IMR-90 (cell line): ENCODE data around the gene TMTC2. TPM values are rescaled to one million over a fixed set of nuclear protein-coding genes. Genes with fewer than 3 reads are reported as not detected.

ENCODE experiments used
- ATAC-seq: fragments of 200-7000 bp; cut with Tn5 transposase; 2 replicates; pipeline ENCODE4 v1.9.1; 2020; ENCODE audit warnings: low read depth, mild to moderate bottlenecking, moderate library complexity
- BruUV-seq: library from RNA; stranded (reverse); fragments of 400-500 nt; replicated peaks from 2 replicates; lab custom pipeline; 2021; lab: Mats Ljungman, UMichigan
- CTCF ChIA-PET: fragments of 300-600 bp; formaldehyde crosslinking; extraction: SDS; loops from one replicate; lab custom pipeline; 2021; ENCODE audit warnings: antibody characterized with exemption; lab: Yijun Ruan, JAX
- POLR2A ChIA-PET: fragments of 300-600 bp; sonication (Branson Sonifier 250); formaldehyde crosslinking; loops from one replicate; lab custom pipeline; 2022; ENCODE audit warnings: antibody characterized with exemption; ENCODE audit not compliant: unreplicated experiment; lab: Charles Lee
- DNase-seq: peaks from one replicate; pipeline ENCODE4 v3.0.0; 2013
- H2AFZ ChIP-seq: replicated peaks from 2 replicates; pipeline ENCODE3; 2013; ENCODE audit warnings: low read length, mild to moderate bottlenecking; ENCODE audit not compliant: poor library complexity
- H2AK5ac ChIP-seq: 2 replicates; pipeline ENCODE4 v1.6.1; 2013; ENCODE audit warnings: low read depth, low read length, inconsistent platforms
- H2AK9ac ChIP-seq: replicated peaks from 2 replicates; pipeline ENCODE3; 2013; ENCODE audit warnings: mild to moderate bottlenecking, low read depth, low read length, moderate library complexity; ENCODE audit not compliant: poor library complexity
- H2BK120ac ChIP-seq: 2 replicates; pipeline ENCODE4 v1.6.1; 2013; ENCODE audit warnings: low read depth, low read length, inconsistent platforms
- H2BK15ac ChIP-seq: 3 replicates; pipeline ENCODE4 v1.6.1; 2013; ENCODE audit warnings: low read depth, low read length, inconsistent platforms
- H2BK20ac ChIP-seq: 2 replicates; pipeline ENCODE4 v1.6.1; 2013; ENCODE audit warnings: low read depth, mild to moderate bottlenecking, inconsistent platforms, low read length, moderate library complexity
- H2BK5ac ChIP-seq: 2 replicates; pipeline ENCODE4 v1.6.1; 2013; ENCODE audit warnings: mild to moderate bottlenecking, low read depth, low read length, inconsistent platforms; ENCODE audit not compliant: poor library complexity, severe bottlenecking
- H3K14ac ChIP-seq: replicated peaks from 2 replicates; pipeline ENCODE4 v1.6.1; 2013; ENCODE audit warnings: low read depth, low read length, inconsistent platforms
- H3K18ac ChIP-seq: 2 replicates; pipeline ENCODE4 v1.6.1; 2013; ENCODE audit warnings: low read depth, low read length, control low read depth
- H3K23ac ChIP-seq: 2 replicates; pipeline ENCODE4 v1.6.1; 2013; ENCODE audit warnings: low read depth, low read length, inconsistent platforms
- H3K27ac ChIP-seq: 2 replicates; pipeline ENCODE4 v1.5.1; 2013; ENCODE audit warnings: mild to moderate bottlenecking, control low read depth, low read length; ENCODE audit not compliant: insufficient read depth
- H3K27me3 ChIP-seq: 2 replicates; pipeline ENCODE4 v1.6.1; 2013; ENCODE audit warnings: low read length; ENCODE audit not compliant: control insufficient read depth, insufficient read depth
- H3K36me3 ChIP-seq: 2 replicates; pipeline ENCODE4 v1.6.1; 2013; ENCODE audit warnings: low read length, mixed read lengths; ENCODE audit not compliant: control insufficient read depth, insufficient read depth
- H3K4ac ChIP-seq: 2 replicates; pipeline ENCODE4 v1.6.1; 2013; ENCODE audit warnings: low read depth, low read length, inconsistent platforms
- H3K4me1 ChIP-seq: 2 replicates; pipeline ENCODE4 v1.6.1; 2013; ENCODE audit warnings: low read length, mixed read lengths; ENCODE audit not compliant: control insufficient read depth, insufficient read depth
- H3K4me2 ChIP-seq: 2 replicates; pipeline ENCODE4 v1.6.1; 2013; ENCODE audit warnings: low read depth, mild to moderate bottlenecking, control low read depth, low read length, moderate library complexity
- H3K4me3 ChIP-seq: 2 replicates; pipeline ENCODE4 v1.5.1; 2013; ENCODE audit warnings: low read depth, mild to moderate bottlenecking, control low read depth, low read length, moderate library complexity; ENCODE audit not compliant: insufficient read depth
- H3K56ac ChIP-seq: 2 replicates; pipeline ENCODE4 v1.6.1; 2013; ENCODE audit warnings: low read length, inconsistent platforms; ENCODE audit not compliant: insufficient read depth; ENCODE audit errors: extremely low read depth
- H3K79me1 ChIP-seq, 2 experiments: 2 replicates each; pipeline ENCODE4 v1.6.1; 2013; ENCODE audit warnings: low read length in 2 of 2, inconsistent platforms in 1 of 2, low read depth in 1 of 2
- H3K9ac ChIP-seq: 2 replicates; pipeline ENCODE4 v1.6.1; 2013; ENCODE audit warnings: low read depth, low read length, control low read depth
- H3K9me1 ChIP-seq: 2 replicates; pipeline ENCODE4 v1.6.1; 2013; ENCODE audit warnings: low read length, inconsistent platforms; ENCODE audit not compliant: insufficient read depth
- H3K9me3 ChIP-seq: 2 replicates; pipeline ENCODE4 v1.6.1; 2013; ENCODE audit warnings: low read length; ENCODE audit not compliant: control insufficient read depth, insufficient read depth
- H4K20me1 ChIP-seq: 2 replicates; pipeline ENCODE4 v1.6.1; 2013; ENCODE audit warnings: low read length, inconsistent platforms; ENCODE audit not compliant: insufficient read depth
- H4K5ac ChIP-seq: 2 replicates; pipeline ENCODE4 v1.6.1; 2013; ENCODE audit warnings: mild to moderate bottlenecking, low read depth, low read length, control low read depth
- H4K8ac ChIP-seq, 2 experiments: 2 replicates each; pipeline ENCODE4 v1.6.1; 2013; ENCODE audit warnings: low read depth in 2 of 2, low read length in 2 of 2, control low read depth in 1 of 2, inconsistent platforms in 1 of 2
- H4K91ac ChIP-seq: 2 replicates; pipeline ENCODE4 v1.6.1; 2013; ENCODE audit warnings: low read depth, low read length, inconsistent platforms; ENCODE audit not compliant: insufficient read depth
- BHLHE40 ChIP-seq: fragments of 150-350 bp; IDR thresholded peaks from 2 replicates; pipeline ENCODE4 v1.6.1; 2016; ENCODE audit warnings: mild to moderate bottlenecking, low read depth, low read length
- CTCF ChIP-seq: conservative IDR thresholded peaks from 2 replicates; pipeline ENCODE4 v1.5.1; 2012; ENCODE audit warnings: mild to moderate bottlenecking, low read depth, low read length, improper control_type of control experiment
- MAFK ChIP-seq: IDR thresholded peaks from 2 replicates; pipeline ENCODE4 v1.6.1; 2012; ENCODE audit warnings: low read depth, low read length, improper control_type of control experiment
- MAZ ChIP-seq: IDR thresholded peaks from 2 replicates; pipeline ENCODE4 v1.6.1; 2012; ENCODE audit warnings: low read depth, mild to moderate bottlenecking, low read length, improper control_type of control experiment, moderate library complexity, borderline replicate concordance
- MXI1 ChIP-seq: IDR thresholded peaks from 2 replicates; pipeline ENCODE4 v1.6.1; 2012; ENCODE audit warnings: low read depth, mild to moderate bottlenecking, low read length, moderate library complexity, borderline replicate concordance
- NFE2L2 ChIP-seq: fragments of 150-350 bp; IDR thresholded peaks from 2 replicates; pipeline ENCODE4 v1.6.1; 2016; ENCODE audit warnings: low read depth, mild to moderate bottlenecking, low read length
- RAD21 ChIP-seq: IDR thresholded peaks from 2 replicates; pipeline ENCODE4 v1.6.1; 2012; ENCODE audit warnings: low read length, improper control_type of control experiment
- RCOR1 ChIP-seq: IDR thresholded peaks from 2 replicates; pipeline ENCODE4 v1.6.1; 2012; ENCODE audit warnings: mild to moderate bottlenecking, low read length, improper control_type of control experiment; ENCODE audit not compliant: insufficient replicate concordance
- RFX5 ChIP-seq: IDR thresholded peaks from 2 replicates; pipeline ENCODE4 v1.8.0; 2012; ENCODE audit warnings: low read depth, mild to moderate bottlenecking, low read length, moderate library complexity
- SMC3 ChIP-seq: fragments of 150-350 bp; IDR thresholded peaks from 2 replicates; pipeline ENCODE4 v1.6.1; 2016; ENCODE audit warnings: low read depth, mild to moderate bottlenecking, antibody characterized with exemption, low read length, moderate library complexity
- USF2 ChIP-seq: fragments of 150-350 bp; IDR thresholded peaks from 2 replicates; pipeline ENCODE4 v1.6.1; 2017; ENCODE audit warnings: mild to moderate bottlenecking, antibody characterized with exemption, low read length, low read depth
- WGBS, 2 experiments: methylation state at CpG; one replicate each; pipeline versions ENCODE4 v1.1.5 to v1.1.7; 2013; ENCODE audit warnings: missing lambda C conversion rate in 2 of 2; ENCODE audit not compliant: insufficient read length in 1 of 2; ENCODE audit errors: extremely low coverage in 2 of 2; 5-methylcytosine and 5-hydroxymethylcytosine counted together
- dilution Hi-C: fragments of 300-500 bp; cut with HindIII; formaldehyde crosslinking; loops from one replicate; pipeline ENCODE4 v1.14.3; 2018; ENCODE audit warnings: low sequenced_read_pairs; ENCODE audit not compliant: unreplicated experiment
- in situ Hi-C: fragments of 300-500 bp; cut with MboI; formaldehyde crosslinking; loops from 3 replicates; pipeline ENCODE4 v1.14.3; 2019; ENCODE audit warnings: low sequenced_read_pairs, inconsistent platforms, mixed read lengths
- intact Hi-C: fragments of 100-400 bp; cut with micrococcal nuclease; formaldehyde crosslinking; loops from 2 replicates; pipeline ENCODE4 v1.10.0; 2022
- polyA plus RNA-seq, 3 experiments: library from polyadenylated mRNA; depleted of rRNA; stranded (reverse); fragments of >200 nt; gene quantifications; 2 replicates each; pipeline ENCODE4 v1.2.3, GENCODE V29; 2012; ENCODE audit warnings: low replicate concordance in 1 of 3
- total RNA-seq: library from RNA; depleted of rRNA; stranded (reverse); fragments of >200 nt; gene quantifications from 2 replicates; pipeline ENCODE4 v1.2.3, GENCODE V29; 2012

Gene TMTC2
- total and polyA plus RNA-seq, 2 of the 4 experiments (the other 2 are of a cell fraction), result 0.56 to 1.4 TPM

GRCh38 chr12:83003026-83003425, 316.3 kb downstream of the TMTC2 start:
- Histone ChIP-seq H2AFZ (no peak overlapping the region), H3K23ac (no peak overlapping the region), H3K36me3 (no peaks in the 10 kb centered on the region), H3K18ac (no peak overlapping the region), H2AK9ac (no peak overlapping the region), H3K14ac (no peak overlapping the region), H3K9me1 (no peaks in the 10 kb centered on the region), H2BK15ac (no peak overlapping the region), H3K4me2 (no peak overlapping the region), H3K56ac (no peak overlapping the region), H3K9me3 (no peaks in the 10 kb centered on the region), H2BK5ac (no peak overlapping the region), H4K8ac (no peak overlapping the region), H4K5ac (no peak overlapping the region), H3K79me1 (no peaks in the 10 kb centered on the region), H4K91ac (no peak overlapping the region), H4K20me1 (no peaks in the 10 kb centered on the region), H2BK20ac (no peak overlapping the region), H3K9ac (no peak overlapping the region), H2AK5ac (no peak overlapping the region), H2BK120ac (no peak overlapping the region), H3K4ac (no peak overlapping the region), H3K4me1 (no peaks in the 10 kb centered on the region), H3K27ac (no peak overlapping the region), H3K27me3 (no peaks in the 10 kb centered on the region), H3K4me3 (no peak overlapping the region)
- DNase-seq, result no peak
- intact Hi-C loops (no loop called here), in situ Hi-C loops (loop anchor here (25.0 kb wide), 1 partner anchor 1509 kb away; no protein-coding TSS in a partner anchor), dilution Hi-C loops (no loop called here)
- BruUV-seq, result no TSS peak
- CTCF ChIA-PET, result no interaction called here
- no peak for TF ChIP-seq RAD21
- no peak for TF ChIP-seq CTCF
- no peak for TF ChIP-seq SMC3
- TF ChIP-seq MXI1, result no peak
- TF ChIP-seq BHLHE40, result no peak
- no peak for TF ChIP-seq RFX5
- TF ChIP-seq MAZ, result no peak
- TF ChIP-seq RCOR1, result no peak
- no peak for TF ChIP-seq MAFK
- no peak for TF ChIP-seq USF2
- TF ChIP-seq NFE2L2, result no peak
- WGBS, 2 experiments, result no CpG with 5 or more reads among the region's 2 CpGs
- ATAC-seq, result no peak
- POLR2A ChIA-PET, result no interaction called here
